DLD1 (cell line): Measurements from ENCODE around the gene MMP24OS.
"Not testable (repeated sequence)": the region's sequence is repeated elsewhere in the genome, so short reads cannot be mapped to it uniquely, and the experiment has no call there.

Experiments used
- in situ Hi-C: cut with HindIII; loops from 2 replicates; pipeline ENCODE4 v1.10.0; 2017; ENCODE audit warnings: low sequenced_read_pairs

MMP24OS gene

DNA sequence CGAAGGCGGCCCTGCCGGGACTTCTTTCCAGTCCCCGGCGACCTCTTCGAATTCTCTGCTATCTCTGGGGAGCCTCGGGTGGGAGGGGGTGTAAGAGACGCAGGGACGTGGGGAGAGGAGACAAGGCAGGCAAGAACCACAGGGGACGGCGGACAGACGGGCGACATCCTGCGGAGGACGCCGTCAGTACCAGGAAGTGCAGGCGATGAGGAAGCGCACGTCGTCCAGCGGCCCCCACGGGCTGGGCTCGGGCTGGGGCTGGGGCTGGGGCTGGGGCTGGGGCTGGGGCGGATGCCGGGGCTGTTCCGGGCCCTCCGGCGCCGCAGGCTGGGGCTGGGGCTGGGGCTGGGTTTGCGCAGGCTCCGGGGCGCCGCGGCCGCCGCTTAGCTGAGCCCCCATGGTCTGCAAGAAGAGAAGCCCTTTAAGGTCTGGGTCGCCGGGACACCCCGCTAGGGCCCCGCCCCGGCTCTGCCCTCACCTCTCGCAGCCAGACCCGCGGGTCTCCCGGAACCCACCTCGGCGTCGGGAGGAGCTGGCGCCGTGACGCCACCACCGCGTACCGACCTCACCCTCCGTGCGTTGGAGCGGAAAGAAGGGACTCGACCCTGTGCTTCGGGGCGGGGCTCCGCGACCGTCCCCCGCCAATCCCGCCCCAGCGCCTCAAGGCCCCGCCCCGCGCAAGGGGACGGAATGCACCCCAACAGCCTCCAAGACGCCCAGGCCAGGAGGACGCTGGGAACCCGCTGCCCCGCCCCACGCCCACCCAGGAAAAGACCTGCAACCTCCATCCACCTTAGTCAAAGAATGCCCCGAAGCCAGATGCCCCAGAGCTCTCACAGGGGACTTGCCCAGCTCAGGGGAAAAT is at the start of gene MMP24OS:
TSS of gene MMP24OS (minus strand) at position 592 of the 865 bp plus-strand sequence. CDS start at position 399, 193 bp downstream.
- in situ Hi-C loops, result no loop called here

DNA sequence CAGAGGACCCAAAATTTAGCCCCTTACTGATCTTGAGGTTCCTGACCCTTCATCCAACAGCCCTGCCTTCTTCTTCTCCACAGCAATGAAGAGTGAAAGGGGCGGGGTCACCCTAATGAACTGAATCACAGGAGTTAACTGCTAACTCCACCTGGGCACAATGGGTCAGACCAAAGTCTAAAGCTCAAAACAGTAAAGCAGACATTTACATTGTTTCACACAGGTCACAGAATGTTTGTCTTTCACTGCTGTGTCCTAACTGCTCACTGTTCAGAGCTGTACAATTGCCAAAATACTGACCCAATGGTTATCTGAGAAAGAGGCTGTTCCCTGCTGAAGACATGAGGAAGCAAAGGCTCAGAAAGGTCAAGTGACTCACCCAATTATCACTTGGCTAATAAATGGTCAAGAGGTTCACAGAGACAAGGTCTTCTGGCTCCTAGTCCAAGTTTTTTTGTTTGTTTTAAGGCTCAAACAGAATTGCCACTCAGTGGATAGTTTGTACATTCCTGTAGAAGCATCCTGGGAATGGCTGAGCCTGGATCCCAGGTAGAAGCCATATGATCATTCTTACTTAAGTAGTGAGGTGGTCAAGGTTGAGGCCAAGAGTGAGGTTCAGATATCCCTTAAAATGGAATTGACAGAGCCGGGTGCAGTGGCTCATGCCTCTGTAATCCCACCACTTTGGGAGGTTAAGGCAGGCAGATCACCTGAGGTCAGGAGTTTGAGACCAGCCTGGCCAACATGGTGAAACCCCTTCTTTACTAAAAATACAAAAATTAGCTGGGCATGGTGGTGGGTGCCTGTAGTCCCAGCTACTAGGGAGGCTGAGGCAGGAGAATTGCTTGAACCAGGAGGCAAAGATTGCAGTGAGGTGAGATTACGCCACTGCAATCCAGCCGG is 49.4 kb upstream of the MMP24OS start:
- in situ Hi-C loops, result no loop called here

DNA sequence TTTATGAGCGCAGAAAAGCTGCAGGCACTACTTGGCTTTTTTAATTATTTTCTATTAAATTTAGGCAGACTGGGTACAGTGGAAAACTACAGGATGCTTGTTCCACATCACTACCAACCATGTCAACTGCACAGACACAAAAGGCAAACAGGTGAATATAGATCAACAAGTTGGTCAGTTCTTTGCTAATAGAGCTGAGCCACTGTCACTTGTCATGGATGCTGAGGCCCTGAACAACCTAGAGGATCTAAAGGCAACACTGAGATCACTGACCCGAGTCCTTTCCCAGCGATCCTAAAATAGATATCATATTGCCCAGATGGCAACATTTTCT is 48.8 kb upstream of the MMP24OS start:
- in situ Hi-C loops, result no loop called here

DNA sequence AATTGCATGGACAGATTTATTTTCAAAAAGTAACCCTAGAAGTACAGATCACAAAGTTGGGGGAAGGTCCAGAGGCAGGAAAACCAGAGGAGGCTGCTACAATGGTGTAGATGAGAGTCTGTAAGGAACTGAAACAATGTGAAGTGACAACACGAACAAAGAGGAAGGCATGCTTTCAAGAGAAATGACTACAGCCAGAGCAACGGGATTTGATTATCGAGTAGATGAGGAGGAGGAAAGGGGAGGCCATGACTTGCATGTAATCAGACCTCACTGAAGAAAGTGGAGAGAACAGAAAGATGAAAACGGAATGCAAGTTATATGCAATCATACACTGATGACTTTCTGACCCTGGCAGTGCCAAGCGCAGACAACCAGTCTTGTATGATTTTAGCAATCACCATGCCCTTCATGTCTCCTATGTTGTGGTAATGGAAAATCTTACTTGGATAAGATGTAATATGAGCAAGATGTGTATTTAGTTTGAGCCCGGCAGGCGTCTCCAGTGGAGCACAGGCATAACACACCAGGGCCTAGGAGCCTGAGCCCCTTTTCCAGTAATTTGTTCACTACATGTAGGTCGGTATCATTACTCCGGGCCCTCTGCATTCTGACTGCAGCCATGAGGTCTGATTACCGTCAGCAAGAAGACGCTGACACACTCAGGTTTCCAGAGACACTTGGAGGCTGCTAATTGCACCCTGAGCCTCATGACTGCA is 48.3 kb upstream of the MMP24OS start:
- in situ Hi-C loops, result no loop called here

DNA sequence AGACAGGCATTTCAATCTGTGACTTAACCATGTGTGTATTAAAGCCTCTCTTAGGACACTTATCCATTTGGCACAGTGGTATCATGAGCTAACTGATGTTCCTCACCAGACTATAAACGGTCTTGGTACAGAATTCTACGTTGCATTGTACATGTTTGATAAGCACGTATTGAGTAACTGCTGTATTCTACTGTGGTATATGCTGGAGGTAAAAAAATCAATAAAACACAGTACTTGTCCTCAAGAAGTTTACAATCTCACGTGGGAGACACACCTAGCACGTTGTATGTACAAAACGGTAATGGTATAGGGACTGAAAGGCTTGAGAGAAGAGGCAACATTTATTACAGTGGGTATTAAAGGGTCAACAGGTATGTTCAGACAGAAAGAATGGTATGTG is 47.5 kb upstream of the MMP24OS start:
- in situ Hi-C loops, result no loop called here

DNA sequence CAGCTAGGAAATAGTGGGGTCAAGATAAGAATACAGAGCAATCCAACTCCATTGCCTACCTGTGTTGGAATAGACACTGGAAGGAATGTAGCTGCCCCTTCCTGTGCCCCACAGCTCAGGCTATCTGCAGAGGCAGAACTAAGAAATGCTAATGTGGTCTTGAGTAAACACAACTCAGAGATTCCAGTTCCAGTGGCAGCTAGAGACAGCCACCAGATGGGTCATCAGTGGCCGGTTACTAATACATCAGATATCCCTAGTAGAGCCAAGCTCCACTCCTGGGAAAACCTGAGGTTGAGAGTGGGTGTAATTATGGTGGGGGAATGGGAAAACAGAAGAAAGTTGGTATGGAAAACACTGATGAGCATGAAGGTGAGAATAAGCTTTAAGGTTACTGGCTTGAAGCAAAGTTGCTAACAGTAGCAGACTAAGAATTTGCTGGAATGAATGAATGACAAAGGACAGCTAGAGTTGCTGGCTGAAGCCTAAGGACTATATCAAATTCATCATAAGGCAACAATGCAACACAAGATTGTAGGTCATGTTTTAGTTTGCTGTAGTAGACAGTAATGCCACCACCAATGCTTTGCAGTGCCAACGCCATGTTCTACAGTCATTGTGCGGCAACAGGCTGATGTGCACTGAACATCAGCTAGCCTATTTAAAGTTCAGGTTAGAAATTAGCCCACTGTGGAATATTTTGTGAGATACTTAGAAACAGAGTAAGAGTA is 42.6 kb upstream of the MMP24OS start:
- in situ Hi-C loops, result no loop called here

DNA sequence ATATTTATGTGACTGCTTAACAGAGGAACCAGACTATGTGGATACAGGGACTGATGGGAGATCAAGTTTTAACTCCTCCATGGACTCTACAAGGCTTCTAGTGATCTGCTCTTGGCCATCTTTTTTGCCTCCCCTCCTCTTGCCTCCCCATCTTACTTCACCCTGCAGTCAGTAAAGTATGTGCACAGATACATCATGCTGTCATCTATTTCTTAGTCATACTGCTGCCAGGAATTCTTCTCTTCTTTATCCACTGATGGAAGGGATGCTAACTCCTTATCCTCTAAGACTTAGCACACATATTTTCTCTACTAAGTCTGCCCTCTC is 41.9 kb upstream of the MMP24OS start:
- in situ Hi-C loops, result no loop called here

DNA sequence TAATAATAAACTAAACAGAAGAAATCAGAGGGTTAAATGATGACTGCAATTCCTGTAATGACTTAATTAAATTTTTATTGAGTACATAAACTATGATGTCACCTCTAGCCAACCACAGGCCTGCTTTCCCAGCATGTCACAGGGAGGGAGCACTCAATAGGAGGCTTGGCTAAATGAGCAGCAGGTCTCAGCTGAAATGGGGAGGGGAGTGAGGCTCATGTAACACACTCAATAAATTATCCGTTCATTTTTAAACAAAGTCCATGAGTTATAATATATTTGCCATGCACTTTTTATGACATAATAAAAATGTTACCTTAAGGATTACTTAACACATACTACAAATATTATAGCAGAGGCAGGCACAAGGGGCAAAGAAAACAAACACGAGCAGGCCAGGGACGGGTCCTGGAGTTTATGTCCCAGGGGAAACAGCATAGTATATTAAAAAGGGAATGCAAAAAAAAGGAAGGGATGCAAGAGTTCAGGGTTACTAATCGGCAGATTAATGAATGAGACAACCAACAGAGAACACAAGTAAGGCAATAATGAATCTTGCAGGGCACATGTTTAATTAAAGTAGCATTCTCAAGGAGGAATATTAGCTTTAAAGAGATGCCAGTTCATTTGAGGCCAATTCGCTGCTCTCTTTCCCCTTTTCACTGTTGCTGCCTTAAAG is 41.4 kb upstream of the MMP24OS start:
- in situ Hi-C loops, result no loop called here

DNA sequence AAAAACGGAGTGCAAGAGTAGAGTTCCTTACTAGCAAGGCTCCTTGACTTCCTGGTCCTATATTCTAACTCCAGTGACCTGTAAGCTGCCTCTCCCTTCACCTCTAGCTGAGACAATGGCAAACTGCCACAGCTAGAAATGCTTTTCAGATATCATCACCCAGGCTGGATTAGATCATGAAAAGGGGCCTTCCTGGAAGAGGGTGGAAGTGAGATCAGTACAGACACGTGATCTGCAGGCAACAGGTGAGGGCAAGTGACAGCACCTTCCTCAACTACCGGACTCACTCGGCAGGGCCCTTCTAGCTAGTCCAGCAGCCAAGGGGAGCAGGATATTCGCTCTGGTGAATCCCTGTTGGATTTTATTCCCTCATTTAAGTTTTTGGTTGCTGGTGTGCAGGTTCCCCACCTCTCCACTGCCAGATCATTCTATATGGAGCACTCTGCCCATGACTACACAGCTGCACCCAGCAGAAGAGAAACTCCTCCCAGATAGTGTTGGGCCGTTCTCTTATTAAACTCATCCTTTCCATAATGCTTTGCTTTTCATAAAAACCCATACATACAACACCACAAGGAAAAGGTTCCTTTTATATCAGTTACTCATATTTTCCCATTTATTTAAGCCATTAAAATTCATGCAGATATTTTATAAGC is 40.7 kb upstream of the MMP24OS start:
- in situ Hi-C loops, result no loop called here

DNA sequence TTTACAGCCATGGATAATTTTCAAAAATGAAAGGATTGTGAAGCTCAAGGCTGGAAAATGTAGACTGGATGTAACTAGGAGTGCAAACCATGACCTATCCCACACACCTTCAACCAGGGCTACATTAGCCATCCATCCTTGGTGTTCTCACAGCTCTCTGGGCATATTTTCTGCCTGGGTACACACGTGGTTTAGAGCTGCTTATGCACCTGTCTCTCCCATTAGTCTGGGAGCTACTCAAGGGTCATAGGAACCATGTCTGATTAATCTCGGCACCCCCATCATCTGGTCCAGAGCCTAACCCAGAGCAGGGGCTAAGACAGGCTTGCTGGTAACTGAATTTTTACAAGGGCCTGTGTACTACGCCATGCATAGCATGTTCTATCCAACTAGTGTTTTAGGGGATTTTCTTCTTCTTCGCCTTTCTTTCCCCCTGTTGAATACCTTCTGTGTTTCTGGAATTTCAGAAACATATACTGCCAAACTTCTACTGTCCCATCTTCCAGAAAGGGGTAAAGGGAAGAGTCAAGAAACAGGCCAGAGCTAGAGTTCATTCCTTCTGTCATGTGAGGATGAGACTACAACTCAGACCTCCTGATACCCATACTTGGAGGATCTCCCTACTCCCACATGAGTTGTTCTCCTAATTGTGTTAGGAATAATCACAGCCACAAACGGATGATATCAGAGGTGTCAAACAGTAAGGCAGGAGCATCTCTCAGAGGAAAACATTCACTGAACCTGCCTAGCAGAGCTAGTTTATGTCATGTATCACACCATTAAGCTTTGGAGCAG is 39.7 kb upstream of the MMP24OS start:
- in situ Hi-C loops, result no loop called here

DNA sequence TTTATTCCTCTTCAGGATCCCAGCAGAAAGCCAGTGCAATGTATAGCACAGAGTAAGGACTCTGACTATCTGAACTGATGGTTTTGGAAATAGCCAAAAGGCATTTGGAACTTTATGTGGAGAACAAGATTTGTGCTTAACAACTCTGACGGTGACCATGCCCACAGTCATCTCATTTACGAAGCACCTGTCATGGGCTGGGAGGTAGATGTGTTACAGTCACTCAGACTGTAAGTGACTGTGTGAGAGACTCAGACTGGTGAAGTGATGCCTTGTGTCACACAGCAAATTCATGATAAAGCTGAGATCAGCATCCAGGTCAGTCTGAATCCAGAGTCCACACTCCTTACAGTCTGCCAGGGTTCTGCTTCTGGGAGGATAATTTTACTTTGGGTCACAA is 38.2 kb upstream of the MMP24OS start:
- in situ Hi-C loops, result no loop called here

DNA sequence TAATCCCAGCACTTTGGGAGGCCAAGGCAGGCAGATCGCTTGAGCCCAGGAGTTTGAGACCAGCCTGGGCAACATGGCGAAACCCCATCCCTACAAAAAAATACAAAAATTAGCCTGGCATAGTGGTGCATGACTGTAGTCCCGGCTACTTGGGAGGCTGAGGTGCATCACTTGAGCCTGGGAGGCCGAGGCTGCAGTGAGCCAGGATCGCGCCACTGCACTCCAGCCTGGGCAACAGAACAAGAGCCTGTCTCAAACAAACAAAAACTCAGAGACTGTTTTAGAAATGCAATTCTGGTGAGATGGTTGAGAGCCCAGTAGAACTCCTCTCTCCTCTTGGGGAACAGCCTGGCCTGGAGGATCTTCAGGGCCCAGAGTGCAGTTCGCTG is 37.7 kb upstream of the MMP24OS start:
- in situ Hi-C loops, result not testable (repeated sequence)

DNA sequence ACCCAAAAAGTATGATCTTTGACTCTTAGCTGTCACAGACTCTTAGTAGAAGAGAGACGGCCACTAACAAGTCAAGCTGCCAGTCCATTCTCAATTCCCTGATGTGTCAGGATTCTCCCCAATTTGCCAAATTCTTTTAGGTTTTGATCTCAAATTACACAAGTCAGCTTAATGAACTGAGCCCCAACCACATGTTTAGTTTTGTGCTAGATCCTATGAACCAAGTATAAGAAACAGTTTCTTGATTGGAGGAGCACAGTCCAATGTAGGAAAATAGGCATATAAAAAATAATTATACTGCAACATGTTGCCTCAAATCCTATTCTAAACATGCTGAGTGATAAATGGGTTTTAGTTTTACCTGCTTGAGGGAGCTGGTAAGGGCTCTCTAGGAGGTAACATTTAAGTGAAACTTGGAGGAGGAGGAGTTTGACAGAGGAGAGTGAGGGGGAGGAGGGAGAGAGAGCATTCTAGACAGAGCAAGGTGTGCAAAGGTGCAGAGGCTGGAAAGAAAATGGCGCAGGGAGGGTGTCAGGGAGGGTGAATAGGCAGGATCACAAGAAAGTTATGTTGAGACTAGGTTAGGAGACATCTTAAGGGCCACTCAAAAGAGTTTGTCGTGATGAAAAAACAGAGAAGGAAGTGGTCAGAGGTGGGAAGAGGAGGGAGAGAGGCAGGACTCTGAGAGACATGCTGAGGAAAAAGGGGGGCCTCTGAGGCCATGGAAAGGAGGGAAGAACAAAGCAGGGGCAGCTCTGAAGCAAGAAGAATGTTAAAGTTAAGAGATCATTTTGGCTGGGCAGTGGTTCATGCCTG is 37.1 kb upstream of the MMP24OS start:
- in situ Hi-C loops, result no loop called here

DNA sequence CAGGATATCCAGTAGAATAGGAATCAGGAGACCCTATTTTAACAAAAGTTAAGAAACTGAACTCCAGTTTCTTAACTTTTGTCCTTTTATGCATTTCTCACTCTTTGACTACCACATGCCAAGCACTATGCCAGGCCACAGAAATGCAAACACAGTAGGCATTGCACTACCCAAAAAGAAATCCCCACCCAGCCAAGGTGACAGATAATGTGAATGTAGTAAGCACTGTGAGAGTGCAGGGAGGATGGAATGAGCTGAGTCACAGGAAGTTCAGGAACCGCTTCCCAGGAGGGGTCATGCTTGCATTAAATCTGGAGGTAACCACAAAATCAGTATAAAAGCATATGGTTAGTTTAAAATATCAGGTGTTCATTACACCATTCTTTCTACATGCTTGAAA is 34.4 kb upstream of the MMP24OS start:
- in situ Hi-C loops, result no loop called here

DNA sequence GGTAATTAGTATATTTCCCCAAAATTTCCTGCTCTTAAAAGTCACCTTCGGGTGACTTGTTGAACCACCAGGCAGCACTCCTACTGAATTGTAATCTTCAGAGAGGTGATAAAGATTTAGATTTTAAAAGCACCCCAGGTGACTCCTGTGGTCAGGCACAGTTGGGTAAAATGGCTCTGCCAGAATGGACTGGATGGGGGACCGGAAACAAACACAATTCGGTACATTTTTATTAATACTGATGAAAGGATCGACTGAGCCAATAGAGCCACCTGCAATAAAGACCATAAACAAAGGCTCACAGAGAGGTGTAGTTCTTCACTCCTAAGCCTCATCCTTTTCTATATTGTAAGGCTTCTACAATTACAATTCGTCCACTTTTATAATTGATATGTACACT is 33.9 kb upstream of the MMP24OS start:
- in situ Hi-C loops, result no loop called here

DNA sequence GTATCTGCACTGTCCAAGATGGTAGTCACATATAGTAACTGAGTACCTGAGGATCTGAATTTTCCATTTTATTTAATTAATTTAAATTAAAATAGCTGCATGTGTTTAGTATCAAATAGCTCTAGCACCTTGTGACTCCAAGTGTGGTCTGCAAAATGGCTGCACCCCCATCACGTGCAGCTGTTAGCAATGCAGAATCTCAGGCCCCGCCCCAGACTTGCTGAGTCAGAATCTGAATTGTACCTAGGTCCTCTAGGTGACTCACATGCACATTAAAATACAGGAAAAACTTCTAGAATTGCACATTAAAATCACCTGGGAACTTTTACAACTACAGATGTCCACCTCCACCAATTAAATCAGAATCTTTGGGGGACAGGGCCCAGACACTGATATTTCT is 33.5 kb upstream of the MMP24OS start:
- in situ Hi-C loops, result no loop called here

DNA sequence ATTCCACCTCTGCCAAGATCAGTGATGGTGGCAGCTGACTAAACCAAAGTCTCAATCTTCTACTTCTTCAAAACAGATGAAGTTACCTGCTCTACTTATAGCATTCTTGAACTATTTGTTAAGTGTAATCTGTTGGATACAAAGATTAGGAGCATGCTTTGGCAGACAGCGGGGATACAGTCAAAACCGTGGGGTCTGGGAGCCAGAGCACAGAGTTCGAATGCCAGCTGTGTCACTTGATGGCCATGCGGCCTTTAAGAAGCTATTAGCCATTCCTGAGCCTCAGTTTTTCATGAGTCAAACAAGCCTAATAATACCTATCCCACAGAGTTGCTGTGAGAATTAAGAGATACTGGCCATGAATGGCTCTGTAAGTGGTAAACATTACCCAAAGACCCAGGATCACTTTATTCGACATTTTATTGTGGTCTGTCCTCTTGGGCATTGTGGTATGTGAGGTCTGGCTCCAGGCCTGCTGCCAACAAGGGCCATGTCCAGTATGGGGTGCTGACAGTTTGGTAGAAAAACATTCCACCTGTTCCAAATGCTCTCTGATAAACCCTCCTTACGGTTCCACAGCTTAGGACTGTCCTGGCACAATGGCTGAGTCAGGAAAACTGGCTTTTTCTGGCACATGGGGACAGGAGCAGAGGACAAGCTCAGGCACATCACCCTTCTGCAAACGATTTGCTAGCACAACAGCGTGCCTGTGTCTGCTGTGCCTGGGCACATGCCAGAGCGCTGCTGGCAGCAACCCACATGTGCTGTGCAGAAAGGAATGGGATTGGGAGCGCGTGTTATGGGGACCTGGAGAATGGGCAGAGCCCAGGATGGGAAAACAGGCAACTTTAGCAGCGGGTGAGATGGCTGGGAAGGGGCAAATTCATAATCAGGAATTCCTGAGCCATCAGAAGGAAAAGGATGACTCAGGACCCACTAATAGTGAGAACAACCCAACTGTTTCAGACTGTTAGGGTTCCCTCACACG is 30.0 kb upstream of the MMP24OS start:
- in situ Hi-C loops, result no loop called here
